Measurements from ENCODE around the gene WNT3A.

Gene WNT3A

GRCh38 chr1:228101614-228101993 lies 94.8 kb downstream of the WNT3A start:
- DNase-seq (ENCODE audit: low spot score): no peak

DNA sequence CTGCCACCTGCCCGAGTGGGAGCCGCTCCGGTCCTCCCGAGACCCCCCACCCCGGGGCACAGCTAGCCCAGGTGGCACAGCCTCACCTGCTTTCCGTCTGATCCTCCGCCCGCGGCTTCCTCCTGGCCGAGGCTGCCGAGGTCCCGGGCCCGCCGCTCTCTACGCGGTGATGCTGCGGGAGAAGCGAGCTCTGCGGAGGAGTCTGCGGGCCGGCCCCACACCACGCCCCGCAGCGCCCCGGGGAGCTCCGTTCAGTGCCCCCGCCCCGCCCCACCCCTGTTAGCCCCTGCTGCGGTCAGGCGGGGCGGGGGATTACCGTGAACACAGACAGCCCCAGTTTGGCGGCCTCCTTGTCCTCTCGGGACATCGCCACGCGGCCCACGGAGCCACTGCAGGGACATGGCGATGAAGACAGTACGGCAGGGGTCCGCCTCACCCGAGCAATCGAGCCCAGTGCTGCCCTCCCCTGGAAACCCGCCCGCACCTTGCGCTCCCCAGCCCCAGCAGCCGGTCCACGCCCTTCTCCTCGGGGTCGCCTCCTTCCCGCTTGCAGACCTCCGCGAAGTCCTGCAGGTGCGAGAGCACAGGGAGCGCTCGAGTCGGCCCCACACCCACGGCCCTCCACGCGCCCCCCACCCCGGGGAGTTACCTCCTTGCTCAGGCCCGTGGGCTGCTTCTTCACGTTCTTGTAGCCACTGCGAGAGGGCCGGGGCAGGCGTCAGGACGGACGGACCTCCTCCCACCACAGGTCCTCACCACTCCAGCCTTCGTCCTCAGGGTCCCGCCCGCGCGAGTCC lies 95.4 kb downstream of the WNT3A start:
- no peak for DNase-seq (ENCODE audit: low spot score)

GRCh38 chr1:228102791-228103620 lies 96.2 kb downstream of the WNT3A start, which contains the start of gene C1orf35:
Gene C1orf35, minus strand, starts transcription at chr1:228103325. Its CDS starts 98 bp downstream, at chr1:228103227.
- DNase-seq (ENCODE audit: low spot score): peak; percentile 90

GRCh38 chr1:228104526-228105269 lies 97.9 kb downstream of the WNT3A start:
- no peak for DNase-seq (ENCODE audit: low spot score)

DNA sequence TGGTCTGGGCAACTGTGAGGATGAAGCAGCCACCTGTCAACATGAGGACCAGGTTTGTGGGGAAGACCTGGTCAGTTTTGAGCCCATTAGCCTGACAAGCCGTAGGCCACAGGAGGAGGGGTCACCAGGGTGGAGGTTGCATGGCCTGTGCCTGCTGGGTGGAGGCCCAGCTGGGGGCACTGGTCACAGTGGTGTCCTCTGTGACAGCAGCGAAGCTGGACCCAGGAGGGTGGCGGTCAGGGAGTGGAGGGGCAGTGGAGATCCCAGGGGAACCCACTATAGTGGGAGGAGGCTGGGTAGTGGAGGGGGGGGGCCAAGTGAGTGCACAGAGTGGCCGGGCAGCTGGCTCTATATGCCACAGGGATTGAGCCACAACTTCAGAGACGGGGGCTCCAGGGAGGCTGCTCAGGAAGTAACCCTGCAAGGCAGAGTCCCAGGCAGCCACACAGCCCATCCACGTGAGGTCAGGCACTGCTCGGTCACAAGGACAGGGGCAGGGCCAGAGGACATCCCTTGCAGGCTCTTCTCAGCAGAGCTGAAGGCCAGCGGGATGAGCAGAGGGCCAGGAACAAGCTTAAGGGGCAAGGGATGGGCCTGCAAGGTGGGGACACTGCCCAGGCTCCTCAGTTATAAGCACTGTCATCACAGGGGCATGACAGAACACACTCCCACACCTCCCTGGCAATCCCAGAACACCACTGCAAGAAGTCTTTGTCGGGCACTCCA lies 98.6 kb downstream of the WNT3A start:
- DNase-seq (ENCODE audit: low spot score): no peak

DNA sequence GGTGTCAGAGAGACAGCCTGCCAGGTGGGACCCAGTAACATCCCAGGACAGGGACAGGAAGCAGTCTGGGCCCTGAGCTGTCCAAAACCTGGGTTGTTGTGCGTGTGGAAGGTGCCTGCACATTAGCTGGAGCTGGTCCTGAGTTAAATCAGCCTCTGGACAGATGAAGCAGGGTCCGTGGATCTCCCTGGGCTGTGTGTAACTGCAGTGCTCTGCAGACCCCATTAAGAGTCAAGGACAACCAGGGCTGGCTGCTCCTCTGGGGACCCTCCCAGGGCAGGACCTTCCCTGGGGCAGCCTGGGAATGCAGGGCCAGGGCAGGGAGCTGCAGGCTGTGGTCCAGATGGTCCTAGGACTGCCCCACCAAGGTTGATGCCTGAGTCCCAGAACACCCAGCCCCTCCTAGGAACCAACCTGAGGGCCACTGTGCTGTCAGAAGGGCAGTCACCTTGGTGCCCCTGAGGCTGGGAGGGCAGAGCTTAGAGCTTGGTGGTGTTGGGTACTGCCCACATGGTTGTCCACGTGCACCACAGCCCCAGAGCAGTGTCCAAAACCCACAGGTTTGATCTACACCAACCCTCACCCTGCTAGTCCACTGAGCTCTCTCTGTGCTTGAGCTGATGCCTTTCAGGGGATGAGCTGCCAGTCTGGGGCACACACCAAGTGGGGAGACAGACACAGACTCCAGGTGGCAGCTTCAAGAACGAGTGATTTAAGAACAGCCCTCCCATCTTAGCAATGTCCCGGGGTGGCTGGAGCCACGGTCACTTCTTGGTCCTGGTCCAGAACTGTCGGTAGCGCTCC lies 99.4 kb downstream of the WNT3A start:
- DNase-seq (ENCODE audit: low spot score): no peak

DNA sequence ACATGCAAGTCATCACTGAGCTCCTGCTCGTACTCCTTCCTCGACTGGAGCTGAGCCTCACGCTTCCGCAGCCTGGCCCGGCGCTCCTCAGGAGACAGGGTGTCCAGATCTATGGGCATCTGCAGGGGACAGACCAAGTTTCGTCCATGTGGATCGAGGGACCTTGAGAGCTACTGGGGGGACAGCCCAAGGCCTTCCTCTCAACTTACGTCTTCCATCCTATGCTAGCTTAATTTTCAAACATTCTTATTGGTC lies 99.9 kb downstream of the WNT3A start:
- no peak for DNase-seq (ENCODE audit: low spot score)

GRCh38 chr1:228107636-228108035 lies 100.8 kb downstream of the WNT3A start:
- no peak for DNase-seq (ENCODE audit: low spot score)

- DNase-seq (ENCODE audit: low spot score): no peak
These were observed 101.4 kb downstream of the WNT3A start for GRCh38 chr1:228108055-228108690.

DNA sequence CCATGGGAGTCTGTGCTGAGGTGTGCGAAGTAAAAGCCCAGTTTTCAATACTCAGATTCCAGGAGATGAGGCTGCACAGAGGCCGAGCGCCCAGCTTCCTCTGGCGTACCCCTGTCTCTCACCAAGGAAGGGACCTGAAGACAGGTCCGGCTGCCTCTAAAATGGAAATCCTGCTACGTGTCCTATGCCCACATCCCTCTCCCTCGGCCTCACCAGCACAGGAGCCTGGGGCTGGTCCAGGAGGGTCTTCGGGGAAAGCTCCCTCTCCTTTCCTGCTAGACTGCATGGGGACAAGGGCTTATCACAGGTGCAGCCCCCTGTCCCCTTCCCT lies 101.9 kb downstream of the WNT3A start:
- DNase-seq (ENCODE audit: low spot score): no peak

DNA sequence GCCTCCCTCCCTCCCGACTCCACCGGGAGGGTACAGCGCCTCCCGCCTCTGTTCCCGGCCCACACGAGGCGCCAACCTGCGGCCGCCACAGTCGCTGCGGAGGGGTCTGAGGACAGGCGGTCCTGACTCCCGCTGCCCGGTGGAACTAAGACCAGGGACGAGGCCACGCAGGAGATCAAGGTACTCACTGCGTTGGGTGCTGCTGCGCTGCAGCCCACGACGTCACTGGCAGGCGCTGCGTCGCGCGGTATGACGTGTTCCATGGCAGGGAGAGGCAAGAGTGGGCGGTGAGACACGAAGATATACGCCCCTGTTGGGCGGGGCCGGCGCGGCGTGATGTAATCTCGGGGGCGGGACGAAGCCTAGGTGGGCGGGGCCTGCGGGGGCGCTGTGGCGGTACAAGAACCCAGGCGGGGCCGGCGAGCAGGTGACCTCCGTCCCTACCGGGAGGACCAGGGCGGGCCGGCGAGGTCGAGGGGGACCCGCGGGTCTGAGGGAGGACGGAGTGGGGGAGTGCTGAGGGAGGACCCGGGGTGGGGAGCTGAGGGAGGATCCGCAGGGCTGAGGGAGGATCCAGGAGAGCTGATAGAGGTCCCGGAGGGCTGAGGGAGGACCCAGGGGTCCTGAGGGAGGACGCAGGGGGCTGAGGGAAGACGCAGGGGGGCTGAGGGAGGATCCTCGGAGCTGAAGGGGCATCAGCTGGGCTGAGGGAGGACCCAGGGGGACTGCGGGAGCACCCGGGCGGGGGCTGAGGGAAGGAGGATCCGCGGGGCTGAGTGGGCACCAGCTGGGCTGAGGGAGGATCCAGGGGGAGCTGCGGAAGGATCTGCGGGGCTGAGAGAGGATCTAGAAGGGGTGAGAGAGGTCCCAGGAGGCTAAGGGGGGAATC lies 102.5 kb downstream of the WNT3A start, which contains the start of gene MRPL55:
MRPL55 (minus strand) TSS at position 227 of the 889 bp plus-strand sequence. CDS start 1,039 bp downstream, outside the sequence.
- peak; percentile 94 for DNase-seq (ENCODE audit: low spot score)

DNA sequence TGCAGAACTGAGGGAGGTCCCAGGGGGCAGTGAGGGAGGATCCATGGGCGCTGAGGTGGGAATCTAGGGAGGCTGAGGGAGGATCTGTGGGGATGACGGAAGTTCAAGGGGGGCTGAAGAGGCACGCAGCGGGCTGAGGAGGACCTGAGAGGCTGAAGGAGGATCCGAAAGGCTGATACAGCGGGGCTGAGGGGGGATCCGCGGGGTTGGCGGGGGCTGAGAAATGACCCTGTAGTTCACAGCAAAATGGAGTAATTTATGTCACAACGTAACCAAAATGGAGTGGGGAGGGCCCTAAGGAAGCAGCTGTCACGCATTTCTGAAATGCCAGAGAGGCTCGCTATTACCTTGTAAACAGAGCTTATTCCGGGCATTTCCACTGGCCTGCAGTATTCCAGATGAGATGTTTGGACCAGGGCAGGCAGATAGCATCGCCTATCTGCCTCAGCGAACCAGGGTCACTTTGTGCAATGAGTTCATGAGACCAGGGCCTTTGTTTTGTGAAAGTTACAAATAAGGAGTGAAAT lies 103.2 kb downstream of the WNT3A start:
- no peak for DNase-seq (ENCODE audit: low spot score)

DNA sequence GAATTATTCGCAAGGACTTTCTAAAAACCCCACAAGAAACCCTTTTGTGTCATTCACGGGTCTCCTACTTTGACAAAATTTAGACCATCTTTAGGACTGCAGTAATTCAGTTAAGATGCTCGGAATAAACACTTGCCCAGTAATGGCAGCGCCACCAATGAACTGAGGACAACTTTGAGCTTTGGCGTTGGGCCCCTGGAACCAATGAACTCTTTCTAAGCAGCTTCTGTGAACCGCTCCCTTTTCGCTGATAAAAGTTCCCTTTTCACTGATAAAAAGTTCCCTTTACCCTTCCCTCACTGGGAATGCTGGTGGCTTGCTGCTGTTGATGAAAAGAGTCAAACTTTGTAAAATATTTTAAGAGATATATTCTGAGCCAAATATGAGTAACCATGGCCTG lies 103.8 kb downstream of the WNT3A start:
- no peak for DNase-seq (ENCODE audit: low spot score)
